Activated CD4-positive, alpha-beta memory T cell treated with anti-CD3 and anti-CD28 coated beads, Interleukin-2, amount 10 ng/mL, durations not matched to agents 7 days and 5 days (primary cell): Measurements from ENCODE around the gene ZSWIM4. TPM values are rescaled to one million over a fixed set of nuclear protein-coding genes. Genes with fewer than 3 reads are reported as not detected.

Experiments
- CTCF ChIA-PET: fragments of 350-600 bp; sonication (Branson Sonifier 250); formaldehyde crosslinking; loops from one replicate; lab custom pipeline; 2021; ENCODE audit warnings: antibody characterized with exemption, inconsistent platforms; lab: Charles Lee
- POLR2A ChIA-PET: fragments of 350-600 bp; sonication (Branson Sonifier 250); formaldehyde crosslinking; loops from one replicate; lab custom pipeline; 2021; ENCODE audit warnings: antibody characterized with exemption; lab: Charles Lee
- DNase-seq: peaks from one replicate; pipeline ENCODE4 v3.0.0-alpha.2; 2020
- H3K27ac Mint-ChIP-seq: one replicate; pipeline ENCODE4 v1.8.0; 2021; ENCODE audit warnings: mild to moderate bottlenecking, mixed read lengths
- H3K27me3 Mint-ChIP-seq: one replicate; pipeline ENCODE4 v1.8.0; 2021; ENCODE audit warnings: mixed read lengths
- H3K36me3 Mint-ChIP-seq: one replicate; pipeline ENCODE4 v1.8.0; 2021; ENCODE audit warnings: low read depth, mixed read lengths
- H3K4me1 Mint-ChIP-seq: one replicate; pipeline ENCODE4 v1.8.0; 2021; ENCODE audit warnings: mixed read lengths
- H3K4me3 Mint-ChIP-seq: one replicate; pipeline ENCODE4 v1.8.0; 2021; ENCODE audit warnings: mild to moderate bottlenecking, mixed read lengths
- H3K9me3 Mint-ChIP-seq: one replicate; pipeline ENCODE4 v1.8.0; 2021; ENCODE audit warnings: mixed read lengths
- total RNA-seq, 2 experiments: library from RNA; stranded (reverse); gene quantifications; one replicate each; pipeline ENCODE4 v1.2.3, GENCODE V29; 2021

The ZSWIM4 gene
- total RNA-seq, 2 experiments from 2014 or later, result 10.1 to 10.4 TPM

DNA sequence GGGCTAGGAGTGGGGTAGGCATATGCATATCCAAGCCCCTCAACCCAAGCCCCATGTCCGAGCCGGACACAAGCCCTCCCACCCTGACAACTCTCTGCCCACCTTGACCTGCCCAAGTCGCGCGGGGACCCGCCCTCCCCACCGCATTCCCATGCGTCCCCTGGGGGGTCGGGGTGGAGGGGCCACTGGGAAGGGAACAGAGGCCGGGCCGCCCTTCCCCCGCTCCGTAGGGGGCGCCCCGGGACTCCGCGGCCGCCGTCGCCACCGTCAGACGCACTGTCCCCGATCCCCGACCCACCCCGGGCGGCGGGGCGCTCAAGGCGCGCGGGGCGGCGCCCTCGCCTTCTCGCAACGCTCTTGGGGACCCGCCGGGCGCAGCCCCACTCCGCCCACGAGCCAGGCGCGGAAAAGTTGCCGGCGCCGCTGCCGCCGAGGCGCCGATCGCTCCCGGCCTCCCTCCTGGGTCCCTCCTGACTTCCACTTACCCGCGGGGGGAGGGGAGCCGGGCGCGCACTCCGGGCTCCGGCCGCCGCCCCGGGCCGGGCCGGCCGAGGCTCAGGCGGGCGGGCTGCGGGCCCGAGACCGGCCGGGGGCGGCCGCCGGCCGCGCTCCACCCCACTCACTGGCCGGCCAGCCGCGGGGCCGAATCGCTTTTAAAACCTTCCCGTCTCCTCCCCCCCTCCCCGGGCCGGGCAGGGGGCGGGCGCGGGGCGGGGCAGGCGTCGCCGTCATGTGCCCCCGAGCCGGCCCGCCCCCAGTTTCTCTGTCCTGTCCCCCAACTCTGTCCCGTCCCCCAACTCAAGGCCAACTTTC, 47.3 kb downstream of the ZSWIM4 start:
- ChIA-PET CTCF (interaction anchor here (3.9 kb wide), 1 partner anchor 20 kb away, joined by 19 read pairs; no protein-coding TSS in a partner anchor), POLR2A (interaction anchor here (0.8 to 4.8 kb wide), 5 partner anchors 19 to 688 kb away, joined by 3 to 37 read pairs (median 23); partner anchors contain the start of genes C19orf53 and ZSWIM4)
- peak; percentile 78 for DNase-seq
- Mint-ChIP-seq H3K27me3 (no peaks in the 10 kb centered on the region), H3K4me1 (peaks cover 49% of the 10 kb centered on the region), H3K36me3 (peaks cover 40% of the 10 kb centered on the region), H3K4me3 (peak overlapping the region; percentile 98), H3K9me3 (no peaks in the 10 kb centered on the region), H3K27ac (peak overlapping the region; percentile 88)

DNA sequence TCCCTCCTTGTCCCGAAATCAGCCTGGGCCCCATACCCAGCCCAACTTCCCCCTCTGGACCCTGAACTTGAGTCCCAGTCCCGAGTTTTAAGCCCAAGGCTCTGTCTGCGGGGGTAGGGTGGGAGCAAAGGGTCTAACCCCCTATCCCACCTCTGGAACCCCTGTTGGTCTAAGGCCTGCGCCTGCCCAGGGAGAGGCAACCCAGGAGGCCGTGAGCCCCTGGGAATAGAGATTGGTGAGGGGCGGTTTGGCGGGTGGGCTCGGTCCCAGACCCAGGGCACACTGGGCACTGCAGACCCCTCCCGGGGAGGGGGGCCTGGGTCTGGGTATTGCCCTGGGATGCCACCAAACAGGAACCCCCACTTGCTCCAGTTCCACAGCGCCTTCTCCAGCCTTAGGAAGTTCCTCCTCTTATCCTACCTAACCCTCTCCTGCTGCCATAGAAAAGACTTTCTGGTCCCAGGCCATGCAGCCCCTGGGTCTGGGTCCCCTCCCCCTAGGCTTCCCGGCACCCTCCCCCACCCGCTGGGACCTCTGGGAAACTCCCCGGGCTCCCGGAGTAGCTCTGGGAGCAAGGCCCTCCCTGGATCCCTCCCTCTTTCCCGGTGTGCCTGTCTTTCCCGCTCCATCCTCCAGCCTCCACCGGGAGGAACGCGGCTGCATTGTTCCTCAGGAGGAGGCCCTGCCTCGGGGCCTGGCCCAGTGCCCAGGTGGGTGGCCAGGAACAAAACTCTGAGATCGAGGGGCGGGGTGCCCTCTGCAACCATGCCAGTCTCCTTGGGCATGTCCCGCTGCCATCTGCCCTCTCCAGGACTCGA, 48.1 kb downstream of the ZSWIM4 start:
- H3K4me1 Mint-ChIP-seq, result peaks cover 49% of the 10 kb centered on the region
- POLR2A ChIA-PET, result no interaction called here
- H3K4me3 Mint-ChIP-seq, result peak overlapping the region; percentile 98
- DNase-seq, result no peak
- peak overlapping the region; percentile 88 for H3K27ac Mint-ChIP-seq
- CTCF ChIA-PET, result no interaction called here
- no peaks in the 10 kb centered on the region for H3K9me3 Mint-ChIP-seq
- peaks cover 36% of the 10 kb centered on the region for H3K36me3 Mint-ChIP-seq
- H3K27me3 Mint-ChIP-seq, result no peaks in the 10 kb centered on the region

DNA sequence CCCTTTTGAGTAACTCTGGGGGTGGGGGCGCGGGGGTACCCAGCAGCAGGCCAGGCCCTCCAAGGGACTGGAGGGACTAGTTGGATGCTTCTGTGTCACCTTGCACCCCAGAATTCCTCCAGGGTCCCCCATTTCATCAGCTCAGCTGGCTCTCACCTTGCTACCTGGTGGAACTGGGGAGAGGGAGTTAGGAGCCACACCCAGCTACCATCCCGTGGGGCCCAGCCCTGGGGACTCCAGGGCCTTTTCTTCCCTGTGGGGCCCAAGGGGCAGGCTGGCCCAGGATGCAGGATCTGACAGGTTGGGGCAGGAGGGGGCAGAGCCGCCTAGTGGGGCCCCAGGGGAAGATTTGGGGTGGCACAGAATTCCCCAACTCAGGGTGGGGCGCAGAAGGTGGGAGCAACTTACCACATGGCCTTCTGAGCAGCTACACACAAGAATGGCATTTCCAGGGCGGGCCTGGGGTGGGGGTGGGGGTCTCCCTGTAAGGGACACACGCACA, 48.9 kb downstream of the ZSWIM4 start:
- Mint-ChIP-seq H3K27me3 (no peaks in the 10 kb centered on the region), H3K4me1 (peaks cover 47% of the 10 kb centered on the region), H3K9me3 (no peaks in the 10 kb centered on the region), H3K4me3 (peak overlapping the region; percentile 68), H3K27ac (peak overlapping the region; percentile 72), H3K36me3 (peaks cover 28% of the 10 kb centered on the region)
- DNase-seq, result no peak
- ChIA-PET POLR2A (no interaction called here), CTCF (no interaction called here)

DNA sequence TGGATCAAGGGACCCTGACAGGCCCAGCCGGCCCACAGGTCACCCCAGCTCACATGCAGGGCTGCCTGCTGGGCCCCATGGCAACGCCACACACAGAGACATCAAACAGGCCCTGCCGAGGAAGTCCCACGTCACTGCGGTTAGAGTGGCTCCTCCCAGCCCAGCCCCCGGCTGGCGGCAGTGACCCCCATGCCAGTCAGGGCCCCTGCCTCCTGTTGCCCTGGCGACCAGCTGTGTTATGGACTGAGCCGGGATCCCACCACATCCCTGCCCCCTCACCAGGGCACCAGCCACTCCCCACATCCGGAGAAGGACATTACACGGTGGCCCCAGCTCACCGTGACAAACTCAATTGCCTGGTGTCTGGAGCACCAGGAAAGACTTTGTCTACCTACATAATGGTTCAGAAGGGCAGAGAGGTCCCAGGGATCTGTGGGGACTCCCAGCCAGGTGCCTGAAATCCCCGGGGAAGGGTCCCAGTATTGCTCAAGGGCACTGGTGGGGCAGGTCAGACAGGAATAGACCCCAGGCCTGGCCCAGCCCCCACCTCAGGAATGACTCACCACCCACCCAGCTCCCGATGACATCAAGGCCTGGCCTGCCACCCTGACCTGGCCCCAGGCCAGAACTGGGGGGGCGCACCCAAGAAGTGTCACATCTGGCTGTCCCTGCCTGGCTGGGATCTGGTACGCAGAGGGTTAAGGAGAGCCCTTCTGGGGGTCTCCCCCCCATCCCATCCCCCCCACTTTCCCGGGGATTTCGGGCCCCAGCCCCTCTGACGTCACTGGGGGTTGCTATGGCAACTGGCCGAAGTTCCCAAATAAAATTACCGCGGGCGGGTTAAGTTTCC, 51.5 kb downstream of the ZSWIM4 start:
- H3K36me3 Mint-ChIP-seq, result peaks cover 4% of the 10 kb centered on the region

DNA sequence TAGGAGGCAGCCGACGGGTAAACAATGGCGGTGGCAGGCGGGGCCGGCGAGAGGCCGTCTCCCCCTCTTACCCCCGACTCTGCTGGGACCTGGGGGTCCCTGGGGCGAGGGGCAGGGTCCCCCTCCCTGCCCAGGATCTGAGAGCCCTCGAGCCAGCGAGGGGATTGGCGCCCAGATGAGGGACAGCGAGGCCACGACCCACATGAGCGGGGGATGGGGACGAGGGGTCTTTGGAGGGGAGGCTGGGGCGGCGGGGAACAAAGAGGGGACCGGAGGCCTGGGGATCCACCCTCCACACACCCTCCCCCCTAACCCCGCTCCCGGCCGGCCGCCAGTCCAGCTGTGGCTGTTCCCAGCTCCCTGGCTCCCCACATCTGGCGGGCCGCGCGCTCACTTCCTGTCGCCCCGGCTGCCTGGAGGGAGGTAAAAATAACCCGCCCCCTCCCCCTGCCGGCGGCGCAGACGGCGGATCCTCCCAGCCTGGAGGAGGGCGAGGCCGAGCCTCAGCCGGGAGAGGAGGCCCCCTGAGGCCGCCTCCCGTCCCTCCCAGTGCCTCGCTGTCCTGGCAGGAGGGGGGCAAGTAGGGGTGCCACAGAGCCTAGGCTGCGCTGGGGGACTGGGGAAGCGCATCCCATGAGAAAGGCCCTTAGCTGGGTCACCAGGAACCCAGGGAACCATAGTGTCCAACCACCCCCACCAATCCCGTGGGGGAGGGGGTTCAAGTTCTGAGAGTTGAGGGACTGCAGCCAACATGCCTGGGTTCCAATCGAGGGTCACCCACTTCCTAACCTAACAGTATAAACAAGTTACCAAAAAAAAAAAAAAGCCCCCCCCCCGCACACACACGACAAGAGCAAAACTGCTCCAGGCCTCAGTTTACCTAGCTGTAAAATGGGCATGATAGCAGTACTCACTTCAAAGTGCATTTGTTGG, 52.4 kb downstream of the ZSWIM4 start:
- ChIA-PET POLR2A (interaction anchor here (0.6 to 3.3 kb wide), 14 partner anchors 9 to 159 kb away, joined by 3 to 73 read pairs (median 10); partner anchors contain the start of genes C19orf53, RFX1 and ZSWIM4), CTCF (interaction anchor here (0.6 to 2.5 kb wide), 6 partner anchors 8 to 60 kb away, joined by 3 to 22 read pairs (median 3); no protein-coding TSS in a partner anchor)
- Mint-ChIP-seq H3K9me3 (no peaks in the 10 kb centered on the region), H3K27ac (peak overlapping the region; percentile 99), H3K4me1 (peaks cover 59% of the 10 kb centered on the region), H3K4me3 (peak overlapping the region; percentile 80), H3K36me3 (no peaks in the 10 kb centered on the region), H3K27me3 (no peaks in the 10 kb centered on the region)
- peak; percentile 87 for DNase-seq

More for the DNA sequence above, 51.5 kb downstream of the ZSWIM4 start:
- POLR2A ChIA-PET, result interaction anchor here (0.6 to 3.3 kb wide), 18 partner anchors 8 to 1054 kb away, joined by 3 to 73 read pairs (median 6); partner anchors contain the start of genes C19orf53, RFX1 and ZSWIM4
- H3K27ac Mint-ChIP-seq, result peak overlapping the region; percentile 99
- DNase-seq, result peak; percentile 96
- H3K9me3 Mint-ChIP-seq, result no peaks in the 10 kb centered on the region
- peak overlapping the region; percentile 80 for H3K4me3 Mint-ChIP-seq
- H3K4me1 Mint-ChIP-seq, result peaks cover 59% of the 10 kb centered on the region
- no peaks in the 10 kb centered on the region for H3K27me3 Mint-ChIP-seq
- CTCF ChIA-PET, result interaction anchor here (0.7 to 2.5 kb wide), 7 partner anchors 7 to 74 kb away, joined by 3 to 22 read pairs (median 3); no protein-coding TSS in a partner anchor

DNA sequence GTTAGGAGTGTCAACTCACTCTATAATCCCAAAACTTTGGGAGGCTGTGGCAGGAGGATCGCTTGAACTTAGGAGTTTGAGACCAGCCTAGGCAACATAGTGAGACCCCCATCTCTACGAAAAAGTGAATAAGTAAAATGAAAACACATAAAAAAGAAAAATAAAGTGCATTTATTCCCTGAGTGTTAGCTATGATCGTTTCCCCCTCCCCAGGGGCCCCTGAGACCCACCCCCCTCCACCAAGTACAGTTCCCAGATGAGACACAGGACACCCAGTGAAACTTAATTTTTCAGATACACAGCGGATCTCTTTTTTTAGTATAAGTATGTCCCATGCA, 53.1 kb downstream of the ZSWIM4 start:
- Mint-ChIP-seq H3K9me3 (no peaks in the 10 kb centered on the region), H3K27me3 (no peaks in the 10 kb centered on the region), H3K36me3 (no peaks in the 10 kb centered on the region), H3K27ac (no peak overlapping the region), H3K4me1 (peaks cover 57% of the 10 kb centered on the region), H3K4me3 (no peak overlapping the region)
- no peak for DNase-seq
- ChIA-PET POLR2A (interaction anchor here (0.6 to 3.3 kb wide), 9 partner anchors 9 to 117 kb away, joined by 3 to 73 read pairs (median 17); partner anchors contain the start of genes C19orf53 and ZSWIM4), CTCF (interaction anchor here (0.6 to 2.5 kb wide), 4 partner anchors 9 to 13 kb away, joined by 3 to 22 read pairs (median 12); no protein-coding TSS in a partner anchor)

DNA sequence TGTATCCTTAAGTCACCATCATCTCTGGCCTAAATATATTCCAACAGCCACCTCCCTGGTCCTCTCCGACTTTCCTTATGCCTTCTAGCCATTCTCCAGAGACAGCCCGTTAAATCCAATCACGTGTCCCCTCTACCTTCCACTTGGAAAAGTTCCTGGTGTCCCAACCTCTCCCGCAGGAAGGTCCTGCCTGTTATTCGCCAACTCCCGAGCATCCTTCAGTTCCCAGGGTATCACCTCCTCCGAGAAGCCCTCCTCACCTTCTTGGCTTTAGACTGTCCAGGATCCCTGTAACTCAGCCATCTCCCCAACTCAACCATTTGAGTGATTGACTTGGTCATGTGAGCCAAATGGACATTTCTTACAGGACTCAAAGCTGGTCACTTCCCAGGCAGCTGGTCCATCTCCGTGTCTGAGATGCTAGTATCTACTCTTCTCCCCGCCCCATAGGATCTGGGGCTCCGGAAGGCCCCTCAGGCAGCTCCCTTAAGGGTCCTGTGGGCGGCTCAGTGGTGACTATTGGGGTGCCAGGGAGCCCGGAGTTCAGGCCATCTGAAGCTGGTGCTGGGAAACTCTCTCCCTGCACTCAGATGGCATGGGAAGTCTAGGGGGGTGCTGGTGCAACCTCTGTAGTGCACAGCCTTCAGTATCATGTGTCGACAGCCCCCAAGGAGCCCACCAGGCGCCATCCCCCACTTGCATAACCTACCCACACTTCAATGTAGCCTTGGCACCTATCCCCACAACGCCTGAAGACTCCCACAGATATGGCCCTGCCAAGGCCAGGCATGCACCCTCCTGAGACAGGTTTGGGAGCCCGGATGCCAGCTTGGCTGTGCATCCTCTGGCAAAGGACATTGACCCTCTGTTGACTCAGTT, 53.8 kb downstream of the ZSWIM4 start:
- H3K4me3 Mint-ChIP-seq, result peak overlapping the region; percentile 16

DNA sequence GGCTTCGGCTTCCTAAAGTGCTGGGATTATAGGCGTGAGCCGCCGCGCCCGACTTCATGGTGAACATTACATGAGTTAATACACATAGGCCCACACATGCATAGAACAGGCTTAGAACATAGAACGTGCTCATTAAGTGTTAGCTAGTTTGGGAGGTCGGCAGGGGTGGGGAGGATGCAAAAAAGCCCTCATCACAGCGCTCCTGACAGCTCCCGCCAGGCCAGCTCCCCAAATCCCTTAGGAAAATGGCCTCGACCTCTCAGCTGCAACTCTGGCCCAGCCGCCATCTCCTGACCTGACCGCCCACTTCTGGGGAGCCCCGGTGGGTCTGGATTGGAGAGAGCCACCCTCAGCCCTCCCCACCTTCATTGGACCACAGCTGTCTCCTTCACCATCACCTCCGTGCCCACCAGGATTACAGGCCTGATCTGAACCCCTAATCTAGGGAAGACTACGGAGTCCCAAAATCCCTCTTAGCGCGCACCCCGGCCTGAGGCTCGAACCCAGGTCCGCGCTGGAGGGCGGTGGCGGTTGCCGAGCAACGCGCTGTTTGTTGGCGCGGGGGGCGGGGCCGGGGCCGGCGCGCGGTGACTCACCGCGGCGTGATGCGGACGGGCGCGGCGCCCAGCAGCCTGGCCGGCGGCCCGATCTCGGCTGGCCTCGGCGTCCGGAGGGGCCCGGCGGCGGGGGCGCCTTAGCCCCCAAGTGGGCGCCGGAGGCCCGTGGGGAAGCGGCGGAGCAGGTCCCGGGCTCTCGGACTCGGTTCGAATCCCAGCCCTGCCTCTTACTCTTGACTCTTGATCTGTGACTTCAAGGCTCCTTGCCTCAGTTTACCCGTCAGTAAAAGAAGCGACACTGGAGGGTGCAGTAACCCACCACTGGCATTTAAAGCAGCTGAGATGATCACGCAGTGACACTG, 55.0 kb downstream of the ZSWIM4 start:
- Mint-ChIP-seq H3K36me3 (no peaks in the 10 kb centered on the region), H3K27ac (peak overlapping the region; percentile 74)
- CTCF ChIA-PET, result interaction anchor here (1.3 to 1.7 kb wide), 2 partner anchors 12 to 62 kb away, joined by 3 to 7 read pairs; no protein-coding TSS in a partner anchor

More for the DNA sequence above, 53.8 kb downstream of the ZSWIM4 start:
- no peaks in the 10 kb centered on the region for H3K27me3 Mint-ChIP-seq
- H3K36me3 Mint-ChIP-seq, result no peaks in the 10 kb centered on the region
- DNase-seq, result no peak
- ChIA-PET CTCF (interaction anchor here (1.3 to 1.7 kb wide), 2 partner anchors 13 to 61 kb away, joined by 3 to 7 read pairs; no protein-coding TSS in a partner anchor), POLR2A (interaction anchor here (0.6 to 3.3 kb wide), 7 partner anchors 10 to 117 kb away, joined by 3 to 73 read pairs (median 6); partner anchors contain the start of genes C19orf53 and ZSWIM4)
- H3K27ac Mint-ChIP-seq, result no peak overlapping the region
- H3K4me1 Mint-ChIP-seq, result peaks cover 51% of the 10 kb centered on the region
- no peaks in the 10 kb centered on the region for H3K9me3 Mint-ChIP-seq

More for the DNA sequence above, 55.0 kb downstream of the ZSWIM4 start:
- POLR2A ChIA-PET, result interaction anchor here (0.7 to 2.5 kb wide), 8 partner anchors 10 to 76 kb away, joined by 3 to 13 read pairs (median 6); partner anchors contain the start of genes C19orf53 and ZSWIM4
- Mint-ChIP-seq H3K27me3 (no peaks in the 10 kb centered on the region), H3K9me3 (no peaks in the 10 kb centered on the region), H3K4me3 (peak overlapping the region; percentile 68), H3K4me1 (peaks cover 40% of the 10 kb centered on the region)
- DNase-seq, result peak; percentile 78
